ENCODE data around the gene NCOA5.
"Not testable (repeated sequence)": the region's sequence is repeated elsewhere in the genome, so short reads cannot be mapped to it uniquely, and the experiment has no call there.

The NCOA5 gene

GRCh38 chr20:46120136-46120535 is 30.4 kb upstream of the NCOA5 start:
- no peak for DNase-seq (ENCODE audit: low read depth)

DNA sequence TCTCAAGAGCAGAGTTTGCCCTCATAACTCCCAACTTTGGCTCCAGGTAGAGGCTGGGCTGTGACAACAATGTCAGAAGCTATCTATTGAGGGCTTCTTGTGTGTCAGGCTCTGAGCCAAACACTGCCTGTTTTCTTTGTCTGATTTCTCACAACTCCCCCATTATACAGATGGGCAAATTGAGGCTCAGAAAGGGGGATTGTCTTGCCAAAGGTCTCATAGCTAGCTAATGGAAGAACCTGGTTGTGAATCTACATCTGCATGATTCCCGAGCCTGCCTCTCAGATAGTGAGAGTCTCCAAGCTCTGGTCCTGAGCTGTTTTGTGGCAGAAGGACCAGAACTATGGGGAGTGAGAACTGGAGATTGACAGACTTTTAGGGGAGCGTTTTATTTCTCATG is 29.8 kb upstream of the NCOA5 start:
- DNase-seq (ENCODE audit: low read depth): no peak

DNA sequence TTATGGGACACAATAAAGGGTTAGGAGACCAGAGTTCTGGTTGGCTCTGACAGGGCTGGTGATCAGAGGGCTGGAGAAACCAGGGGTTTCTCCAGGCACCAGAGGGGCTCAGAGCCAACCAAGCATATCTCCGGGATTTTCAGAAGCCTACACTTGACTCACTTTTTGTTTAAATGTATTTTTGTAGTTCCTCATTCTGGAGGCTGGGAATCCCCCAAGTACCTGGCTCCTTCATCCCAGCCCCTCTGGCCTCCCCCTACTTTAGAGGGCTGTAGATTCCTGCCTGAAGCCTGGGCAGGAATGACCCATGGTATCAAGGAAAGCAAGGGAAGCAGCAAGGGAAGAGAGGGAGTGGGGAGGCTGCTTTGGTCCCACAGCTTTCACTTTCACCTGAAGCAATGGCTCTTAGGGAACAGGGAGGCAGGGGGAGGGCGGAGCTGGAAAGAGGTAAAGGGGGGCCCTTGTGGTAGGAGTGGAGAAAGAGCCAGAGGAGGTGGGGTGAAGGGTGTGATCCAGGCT is 29.3 kb upstream of the NCOA5 start:
- DNase-seq (ENCODE audit: low read depth): no peak

DNA sequence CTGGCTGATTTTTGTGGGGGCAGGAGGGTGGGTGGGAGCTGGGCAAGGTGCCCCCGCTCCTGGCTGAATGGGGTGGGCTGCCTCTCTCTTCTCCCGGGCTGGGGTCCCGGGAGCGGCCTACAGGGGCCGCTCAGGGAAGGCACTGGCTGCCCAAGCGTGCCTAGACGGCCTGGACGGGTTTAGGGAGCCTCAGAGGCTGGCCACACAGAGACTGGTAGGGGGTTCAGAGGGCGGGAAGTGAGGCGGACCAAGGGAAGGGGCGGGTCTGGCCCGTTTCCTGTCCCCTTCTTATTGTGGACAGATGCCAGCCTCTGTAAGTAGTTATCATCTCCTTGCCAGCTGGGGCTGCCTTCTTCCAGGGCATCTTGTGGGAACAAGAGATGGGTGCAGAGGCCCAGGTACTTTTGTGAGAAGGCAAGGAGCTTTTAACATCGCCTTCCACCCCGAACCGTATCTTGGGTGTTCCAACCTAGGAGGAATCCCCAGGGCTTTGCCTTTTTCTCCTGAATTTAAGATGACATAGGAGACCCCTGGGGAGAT is 28.8 kb upstream of the NCOA5 start:
- no peak for DNase-seq (ENCODE audit: low read depth)

DNA sequence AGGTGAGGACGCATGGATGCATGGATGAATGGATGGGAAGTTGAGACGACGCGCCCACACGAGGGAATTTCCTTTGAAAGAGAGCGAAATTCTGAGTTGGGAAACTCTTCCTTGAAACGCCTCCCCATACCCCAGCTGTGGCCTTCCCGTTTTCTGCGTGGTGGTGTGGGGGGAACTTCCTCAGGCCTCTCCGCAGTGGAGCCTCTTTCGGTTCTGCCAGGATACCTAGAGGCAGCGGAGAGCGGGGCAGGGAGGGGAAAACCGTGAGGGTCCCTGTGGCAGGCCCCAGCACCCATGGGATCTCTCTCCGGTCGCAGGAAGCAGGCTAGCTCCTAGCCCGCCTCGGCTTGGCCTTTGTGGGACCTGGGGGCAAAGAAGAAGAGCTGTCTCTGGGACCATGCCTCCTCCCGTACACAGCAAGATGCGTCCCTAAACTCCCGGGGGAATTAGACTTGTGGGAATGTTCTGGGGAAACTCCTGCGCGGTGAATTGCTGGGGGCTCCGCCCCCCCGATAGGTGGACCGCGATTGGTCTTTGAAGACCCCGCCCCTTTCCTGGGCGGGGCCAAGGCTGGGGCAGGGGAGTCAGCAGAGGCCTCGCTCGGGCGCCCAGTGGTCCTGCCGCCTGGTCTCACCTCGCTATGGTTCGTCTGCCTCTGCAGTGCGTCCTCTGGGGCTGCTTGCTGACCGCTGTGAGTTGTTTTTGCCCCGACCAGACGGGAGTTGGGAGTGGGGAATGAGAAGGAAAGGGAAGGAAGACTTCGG is 28.1 kb upstream of the NCOA5 start, which contains the start of gene CD40:
TSS of gene CD40 (plus strand) at position 611 of the 764 bp plus-strand sequence. CDS start at position 641, 30 bp downstream.
- peak; percentile 29 for DNase-seq (ENCODE audit: low read depth)

DNA sequence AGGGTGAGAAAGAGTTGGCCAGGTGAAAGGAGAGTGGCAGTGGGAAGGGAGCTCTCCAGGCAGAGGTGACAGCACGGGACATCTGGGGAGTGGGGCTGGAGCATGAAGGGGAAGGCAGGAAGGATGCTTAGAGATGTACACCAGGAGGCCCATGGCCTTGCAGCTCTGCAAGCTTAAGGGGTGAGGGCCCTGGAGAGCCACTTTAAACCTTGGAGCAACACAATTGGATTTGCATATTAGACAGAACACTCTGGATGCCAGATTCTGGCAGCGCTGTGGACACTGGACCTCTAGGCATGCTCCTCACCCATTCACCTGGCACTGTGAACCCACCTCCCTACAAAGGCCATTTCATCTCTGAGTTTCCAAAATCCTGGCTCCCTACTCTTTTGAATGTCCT is 24.7 kb upstream of the NCOA5 start:
- DNase-seq (ENCODE audit: low read depth): no peak

DNA sequence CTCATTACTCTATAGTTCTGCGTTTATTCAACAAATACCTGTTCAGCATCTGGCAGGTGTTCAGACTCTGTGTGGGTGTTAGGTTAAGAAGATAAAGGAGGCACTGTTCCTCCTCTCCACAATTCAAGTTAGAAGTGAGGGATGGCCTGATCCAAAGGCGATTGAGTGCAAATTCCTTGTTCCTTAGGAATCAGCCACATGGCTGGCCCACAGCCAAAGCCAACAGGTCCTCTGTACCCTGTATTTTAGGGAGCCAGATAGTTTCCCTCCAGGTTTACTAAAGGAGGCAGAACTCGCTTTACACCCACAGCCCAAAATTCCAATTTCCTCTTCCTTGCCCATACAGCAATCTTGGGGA is 23.3 kb upstream of the NCOA5 start:
- DNase-seq (ENCODE audit: low read depth): no peak

DNA sequence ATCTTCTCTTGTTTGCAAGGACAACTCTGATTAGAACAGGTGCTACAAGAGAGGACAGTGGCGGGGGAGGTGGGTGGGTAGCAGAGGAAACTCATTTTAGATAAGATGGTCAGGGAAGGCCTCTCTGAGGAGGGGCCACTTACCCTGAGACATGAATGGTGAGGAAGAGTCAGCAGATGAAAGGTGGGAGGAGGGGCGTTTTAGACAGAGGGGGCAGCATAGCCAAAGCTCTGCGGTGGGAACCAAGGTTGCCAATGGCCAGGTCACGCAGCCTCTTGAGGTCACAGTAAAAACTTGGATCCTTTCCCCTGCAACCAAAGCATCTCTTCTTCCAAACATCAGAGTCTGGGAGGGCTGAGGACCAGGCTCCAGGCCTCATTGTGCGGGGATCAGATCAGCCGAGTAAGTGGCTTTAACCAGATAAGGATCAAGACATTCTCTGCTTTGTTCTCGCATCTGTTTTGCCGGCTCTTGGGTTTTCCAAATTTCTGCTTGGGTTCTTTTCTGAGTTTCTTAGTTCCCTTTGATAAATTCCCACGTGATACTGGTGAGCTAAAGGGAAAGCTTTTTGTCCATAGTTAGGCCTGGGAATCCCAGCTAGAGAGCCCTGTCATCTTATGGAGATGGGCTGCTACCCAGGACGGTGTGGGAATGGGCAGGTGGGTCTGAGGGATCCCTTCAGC is 22.8 kb upstream of the NCOA5 start:
- DNase-seq (ENCODE audit: low read depth): no peak

DNA sequence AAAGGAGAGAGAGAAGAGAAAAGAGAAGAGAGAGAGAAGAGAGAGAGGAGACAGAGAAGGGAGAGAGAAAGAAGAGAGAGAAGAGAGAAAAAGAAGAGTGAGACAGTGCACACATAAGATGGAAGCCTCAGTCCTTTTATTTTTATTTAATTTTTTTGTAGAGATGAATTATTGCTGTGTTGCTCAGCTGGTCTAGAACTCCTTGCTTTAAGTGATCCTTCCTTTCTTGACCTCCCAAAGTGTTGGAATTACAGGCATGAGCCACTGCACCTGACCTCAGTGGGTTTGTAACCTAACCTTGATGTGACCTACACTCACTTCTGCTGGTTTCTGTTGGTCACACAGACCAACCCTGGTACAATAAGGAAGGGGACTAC is 22.1 kb upstream of the NCOA5 start:
- DNase-seq (ENCODE audit: low read depth): no peak

GRCh38 chr20:46111028-46111835 is 21.5 kb upstream of the NCOA5 start:
- no peak for DNase-seq (ENCODE audit: low read depth)

DNA sequence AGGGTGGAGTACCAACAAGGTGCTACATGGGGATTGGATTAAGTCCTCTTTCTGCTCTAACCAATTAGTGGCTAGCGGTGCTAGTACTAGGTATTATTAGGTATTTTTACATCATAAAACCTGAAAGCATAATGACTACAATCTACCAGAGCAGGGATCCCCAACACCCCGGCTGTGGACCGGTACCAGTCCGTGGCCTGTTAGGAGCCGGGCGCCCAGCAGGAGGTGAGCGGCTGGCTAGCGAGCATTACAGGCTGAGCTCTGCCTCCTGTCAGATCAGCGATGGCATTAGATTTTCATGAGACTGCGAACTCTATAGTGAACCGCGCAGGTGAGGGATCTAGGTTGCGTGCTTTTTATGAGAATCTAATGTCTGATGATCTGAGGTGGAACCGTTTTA is 19.2 kb upstream of the NCOA5 start:
- no peak for DNase-seq (ENCODE audit: low read depth)

DNA sequence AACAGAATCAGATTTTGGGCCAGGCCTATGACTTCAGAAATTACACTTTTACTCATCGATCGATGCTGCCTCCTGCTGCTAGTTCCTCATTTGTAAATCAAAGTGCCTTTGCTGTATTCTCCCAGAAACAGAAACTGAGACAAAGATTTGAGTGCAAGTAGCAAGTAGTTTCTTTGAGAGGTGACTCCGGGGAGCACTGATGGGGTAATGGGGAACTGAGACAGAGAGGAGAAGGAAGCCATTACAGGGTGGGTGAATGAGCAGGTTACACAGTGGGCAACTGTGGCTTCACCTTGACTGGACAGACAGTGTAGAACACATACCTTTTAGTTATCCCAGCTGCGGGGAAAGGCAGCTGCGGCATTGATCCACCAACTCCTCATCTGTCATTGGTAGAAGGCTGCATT is 18.7 kb upstream of the NCOA5 start:
- no peak for DNase-seq (ENCODE audit: low read depth)

- no peak for DNase-seq (ENCODE audit: low read depth)
Measured at GRCh38 chr20:46107061-46107460, 17.3 kb upstream of the NCOA5 start.

DNA sequence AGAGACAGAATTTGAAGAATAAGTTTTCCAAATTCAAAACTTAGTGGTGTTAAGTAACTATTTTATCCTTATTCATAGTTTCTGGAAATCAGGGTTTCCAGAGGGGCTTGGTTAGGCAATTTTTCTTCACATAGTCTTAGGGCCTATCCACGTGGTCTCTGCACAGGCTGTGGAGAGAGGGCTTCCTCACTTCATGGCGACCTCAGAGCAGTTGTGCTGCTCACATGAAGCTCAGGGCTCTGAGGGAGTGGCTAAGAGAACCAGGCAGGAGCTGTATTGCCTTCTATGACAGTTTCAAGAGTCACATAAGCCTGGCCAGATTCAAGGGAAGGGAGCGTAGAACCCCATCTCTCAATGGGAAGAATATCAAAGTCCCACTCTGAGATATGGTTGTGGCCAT is 14.5 kb upstream of the NCOA5 start:
- no peak for DNase-seq (ENCODE audit: low read depth)

DNA sequence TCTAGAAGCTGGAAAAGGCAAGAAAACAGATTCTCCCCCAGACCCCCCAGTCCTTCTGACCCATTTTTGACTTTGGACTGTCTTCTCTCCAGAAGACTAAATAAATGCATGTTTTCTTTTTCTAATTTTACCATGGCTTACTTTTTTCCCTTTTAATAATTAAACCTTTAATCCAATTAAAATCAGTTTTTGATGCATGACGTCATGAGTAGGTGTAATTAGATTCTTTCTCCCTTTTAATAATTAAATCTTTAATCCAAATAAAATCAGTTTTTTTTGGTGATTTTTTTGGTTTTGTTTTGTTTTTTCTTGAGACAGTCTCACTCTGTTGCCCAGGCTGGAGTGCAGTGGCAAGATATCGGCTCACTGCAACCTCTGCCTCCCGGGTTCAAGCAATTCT is 13.2 kb upstream of the NCOA5 start:
- no peak for DNase-seq (ENCODE audit: low read depth)

DNA sequence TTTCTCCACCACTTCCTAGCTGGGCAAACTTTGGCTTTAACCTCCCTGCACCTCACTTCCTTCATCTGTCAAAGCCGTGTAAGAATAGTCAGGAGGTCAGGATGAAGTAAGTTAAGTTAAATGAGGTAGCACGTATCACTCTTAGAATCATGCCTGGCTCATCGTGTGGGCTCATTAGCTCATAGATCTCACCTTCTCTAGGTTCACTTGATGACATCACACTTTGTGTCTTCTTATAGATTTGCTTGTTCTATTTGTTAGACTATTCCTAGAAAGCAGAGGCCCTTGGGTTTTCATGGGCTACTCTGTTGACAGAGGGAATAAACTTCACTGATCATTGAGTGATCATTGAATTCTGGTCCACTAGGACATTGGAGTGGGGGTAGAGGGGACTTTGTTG is 12.2 kb upstream of the NCOA5 start:
- DNase-seq (ENCODE audit: low read depth): no peak

- no peak for DNase-seq (ENCODE audit: low read depth)
Measured at GRCh38 chr20:46100988-46101387, 11.2 kb upstream of the NCOA5 start.

DNA sequence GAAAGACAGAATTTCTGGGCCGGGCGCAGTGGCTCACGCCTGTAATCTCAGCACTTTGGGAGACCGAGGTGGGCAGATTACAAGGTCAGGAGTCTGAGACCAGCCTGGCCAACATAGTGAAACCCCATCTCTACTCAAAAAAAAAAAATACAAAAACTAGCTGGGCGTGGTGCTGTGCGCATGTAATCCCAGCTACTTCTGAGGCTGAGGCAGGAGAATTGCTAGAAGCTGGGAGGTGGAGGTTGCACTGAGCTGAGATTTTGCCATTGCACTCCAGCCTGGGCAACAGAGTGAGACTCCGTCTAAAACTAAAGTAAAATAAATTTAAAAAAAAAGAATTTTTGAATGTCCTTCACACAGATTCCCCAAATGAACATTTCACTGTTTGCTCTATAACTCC is 10.7 kb upstream of the NCOA5 start:
- not testable (repeated sequence) for DNase-seq (ENCODE audit: low read depth)

- DNase-seq (ENCODE audit: low read depth): no peak
Measured at GRCh38 chr20:46099491-46100287, 9.9 kb upstream of the NCOA5 start.

DNA sequence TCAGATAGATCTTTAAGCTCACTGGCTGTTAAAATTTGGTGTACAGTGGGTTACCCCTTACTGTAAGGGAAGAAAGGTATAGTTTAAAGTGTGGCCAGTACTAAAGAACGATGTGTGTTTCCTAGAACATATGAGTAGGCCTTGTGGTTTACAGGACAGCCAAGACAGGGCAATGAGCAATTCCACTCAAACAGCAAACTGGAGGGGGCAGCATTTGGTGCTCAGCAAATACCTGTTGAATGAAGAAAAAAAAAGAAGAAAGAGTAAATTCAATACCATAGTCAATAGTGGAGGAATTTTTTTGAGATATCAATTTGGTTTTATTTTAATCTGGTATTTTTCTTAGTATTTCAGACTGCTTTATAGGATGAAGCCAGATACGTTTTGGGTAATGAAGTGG is 3.8 kb upstream of the NCOA5 start:
- no peak for DNase-seq (ENCODE audit: low read depth)
